K562 (cell line): Measurements from ENCODE around the gene MROH8. TPM values are rescaled to one million over a fixed set of nuclear protein-coding genes. Genes with fewer than 3 reads are reported as not detected.

Source experiments
- ATF3 ChIP-seq, 2 experiments: fragments of 450-650 bp in 1 of 2; sonication (generic) in 1 of 2; formaldehyde crosslinking in 1 of 2; IDR thresholded peaks in 1 of 2; conservative IDR thresholded peaks in 1 of 2; 2 replicates each; pipeline versions ENCODE4 v1.6.1 to v1.8.1; 2016 to 2023; ENCODE audit warnings: mild to moderate bottlenecking in 2 of 2, moderate library complexity in 2 of 2, inconsistent platforms in 1 of 2, missing genetic modification reagents in 1 of 2
- EP300 ChIP-seq: IDR thresholded peaks from 2 replicates; pipeline ENCODE4 v1.6.1; 2012; ENCODE audit warnings: low read length, improper control_type of control experiment
- ERF ChIP-seq: fragments of 450-650 bp; formaldehyde crosslinking; IDR thresholded peaks from 2 replicates; pipeline ENCODE4 v1.4.0; 2020; ENCODE audit warnings: mild to moderate bottlenecking, mixed read lengths
- EWSR1 ChIP-seq: fragments of 450-650 bp; IDR thresholded peaks from 2 replicates; pipeline ENCODE4 v1.6.1; 2018; ENCODE audit warnings: borderline replicate concordance, mild to moderate bottlenecking, low read depth, moderate library complexity; ENCODE audit not compliant: partially characterized antibody
- FOSL1 ChIP-seq: fragments of 200-800 bp; sonication (Bioruptor generic); conservative IDR thresholded peaks from 2 replicates; pipeline ENCODE4 v1.6.1; 2016; ENCODE audit warnings: missing genetic modification characterization, missing compliant biosample characterization
- HDGF ChIP-seq: fragments of 450-650 bp; IDR thresholded peaks from 2 replicates; pipeline ENCODE4 v1.6.1; 2016
- HMGN3 ChIP-seq: IDR thresholded peaks from 2 replicates; pipeline ENCODE4 v1.6.1; 2011; ENCODE audit warnings: borderline replicate concordance, low read depth, mild to moderate bottlenecking, mixed read lengths, low read length; ENCODE audit not compliant: insufficient read length; ENCODE audit errors: extremely low read depth
- HNRNPH1 ChIP-seq: fragments of 200-400 bp; formaldehyde crosslinking; optimal IDR thresholded peaks from 2 replicates; pipeline ENCODE3; 2017; ENCODE audit warnings: low read depth, mild to moderate bottlenecking, low read length, moderate library complexity
- MAFG ChIP-seq: fragments of 450-650 bp; conservative IDR thresholded peaks from 2 replicates; pipeline ENCODE4 v1.6.1; 2016; ENCODE audit warnings: missing genetic modification characterization, missing compliant biosample characterization
- PHF21A ChIP-seq: fragments of 450-650 bp; IDR thresholded peaks from 2 replicates; pipeline ENCODE4 v1.6.1; 2017; ENCODE audit warnings: low read depth, borderline replicate concordance
- RHOXF2B ChIP-seq: fragments of 250-450 bp; sonication (Bioruptor Pico); conservative IDR thresholded peaks from 2 replicates; pipeline ENCODE4 v1.5.1; 2021
- STAT5B ChIP-seq: fragments of 250-450 bp; sonication (Bioruptor Pico); IDR thresholded peaks from 2 replicates; pipeline ENCODE4 v1.8.0; 2021; ENCODE audit warnings: mild to moderate bottlenecking, inconsistent platforms
- WHSC1 ChIP-seq: IDR thresholded peaks from one replicate; pipeline ENCODE4 v1.6.1; 2012; ENCODE audit warnings: low read length, control low read depth, inconsistent platforms
- ZBTB7A ChIP-seq: IDR thresholded peaks from 2 replicates; pipeline ENCODE4 v1.6.1; 2011; ENCODE audit warnings: low read depth, mild to moderate bottlenecking, low read length, moderate library complexity, borderline replicate concordance; ENCODE audit not compliant: control insufficient read depth
- ZNF551 ChIP-seq: fragments of 250-450 bp; sonication (Bioruptor Pico); IDR thresholded peaks from 2 replicates; pipeline ENCODE4 v1.5.0; 2021; ENCODE audit warnings: mild to moderate bottlenecking, moderate library complexity
- ZNF583 ChIP-seq: fragments of 250-450 bp; sonication (Bioruptor Pico); IDR thresholded peaks from 2 replicates; pipeline ENCODE4 v1.4.0; 2020
- ZNF699 ChIP-seq: fragments of 250-450 bp; sonication (Bioruptor Pico); IDR thresholded peaks from 2 replicates; pipeline ENCODE4 v1.8.0; 2021; ENCODE audit warnings: mild to moderate bottlenecking, moderate library complexity; ENCODE audit not compliant: insufficient replicate concordance
- polyA plus RNA-seq, 8 experiments: library from polyadenylated mRNA; depleted of rRNA in 4 of 8; stranded (reverse) in 5 of 8; unstranded in 3 of 8; fragments of >200 nt; fragmentation: Nextera tagmentation in 2 of 8; fragmentation: Illumina TruSeq in 1 of 8; extraction: Ambion mirVana in 2 of 8; extraction: Trizol in 1 of 8; gene quantifications; 2 replicates each; pipeline versions ENCODE4 v1.2.1 to v1.2.3, GENCODE V29; 2011 to 2014; ENCODE audit warnings: inconsistent platforms in 1 of 8, missing spikeins in 1 of 8
- total RNA-seq, 7 experiments: library from RNA; depleted of rRNA in 6 of 7; stranded (reverse); fragments of >200 nt in 6 of 7; fragmentation: Illumina TruSeq in 2 of 7; extraction: Trizol in 2 of 7; gene quantifications; 2 replicates each; pipeline versions ENCODE4 v1.2.1 to v1.2.3, GENCODE V29; 2011 to 2021; ENCODE audit warnings: low replicate concordance in 1 of 7
- TF ChIP-seq, protein P1 (sequence below): fragments of 250-450 bp; sonication (Bioruptor Pico); IDR thresholded peaks from 2 replicates; pipeline ENCODE4 v1.8.0; 2021; ENCODE audit warnings: moderate library complexity, mild to moderate bottlenecking, inconsistent platforms
- TF ChIP-seq, protein P2 (sequence below), 3 experiments: IDR thresholded peaks in 2 of 3; conservative IDR thresholded peaks in 1 of 3; 2 replicates each; pipeline ENCODE4 v1.5.1; 2011 to 2012; ENCODE audit warnings: low read length in 3 of 3, mild to moderate bottlenecking in 3 of 3, control low read depth in 2 of 3, improper control_type of control experiment in 1 of 3, inconsistent platforms in 1 of 3, low read depth in 1 of 3, mixed read lengths in 1 of 3, moderate library complexity in 1 of 3; ENCODE audit not compliant: insufficient read depth in 2 of 3
- TF ChIP-seq, protein P3 (sequence below): fragments of 250-450 bp; sonication (Bioruptor Pico); IDR thresholded peaks from 2 replicates; pipeline ENCODE4 v1.9.0; 2021; ENCODE audit warnings: mild to moderate bottlenecking, inconsistent platforms
- TF ChIP-seq, protein P4 (sequence below): fragments of 450-650 bp; IDR thresholded peaks from 2 replicates; pipeline ENCODE4 v1.6.1; 2017; ENCODE audit warnings: mild to moderate bottlenecking, moderate library complexity

Gene MROH8
- total and polyA plus RNA-seq, 9 of the 15 experiments (the other 6 are each of a cell fraction or from before 2014, with no cell fraction given): 0.21 to 1.5 (median 0.78) TPM

GRCh38 chr20:37095599-37096414 is 83.5 kb downstream of the MROH8 start, which contains the start of gene RBL1 (continued):
- TF ChIP-seq ZNF699 (no peak), ZBTB7A (peak; percentile 90), HMGN3 (peak; percentile 39), HDGF (no peak), ZNF551 (CRISPR knock-in tag) (no peak), PHF21A (peak; percentile 68; the same call in 1 of the 2 replicates), FOSL1 (tag) (peak; percentile 70), ZNF583 (CRISPR knock-in tag) (0 out of 2 replicates have a peak, but pooled peaks have one; percentile 77), WHSC1 (no peak), STAT5B (CRISPR knock-in tag) (no peak), RHOXF2B (no peak), HNRNPH1 (no peak), MAFG (tag) (peak; percentile 49), EWSR1 (no peak), ATF3 (IDR thresholded peaks at IDR 0.05) (peak; percentile 90), ATF3 (CRISPR knock-in tag; conservative IDR thresholded peaks at IDR 0.05) (no peak), EP300 (no peak; the same call in 1 of the 2 replicates), ERF (CRISPR knock-in tag) (no peak)
- TF ChIP-seq, protein P1, sequence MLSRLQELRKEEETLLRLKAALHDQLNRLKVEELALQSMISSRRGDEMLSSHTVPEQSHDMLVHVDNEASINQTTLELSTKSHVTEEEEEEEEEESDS: no peak
- TF ChIP-seq, protein P2, sequence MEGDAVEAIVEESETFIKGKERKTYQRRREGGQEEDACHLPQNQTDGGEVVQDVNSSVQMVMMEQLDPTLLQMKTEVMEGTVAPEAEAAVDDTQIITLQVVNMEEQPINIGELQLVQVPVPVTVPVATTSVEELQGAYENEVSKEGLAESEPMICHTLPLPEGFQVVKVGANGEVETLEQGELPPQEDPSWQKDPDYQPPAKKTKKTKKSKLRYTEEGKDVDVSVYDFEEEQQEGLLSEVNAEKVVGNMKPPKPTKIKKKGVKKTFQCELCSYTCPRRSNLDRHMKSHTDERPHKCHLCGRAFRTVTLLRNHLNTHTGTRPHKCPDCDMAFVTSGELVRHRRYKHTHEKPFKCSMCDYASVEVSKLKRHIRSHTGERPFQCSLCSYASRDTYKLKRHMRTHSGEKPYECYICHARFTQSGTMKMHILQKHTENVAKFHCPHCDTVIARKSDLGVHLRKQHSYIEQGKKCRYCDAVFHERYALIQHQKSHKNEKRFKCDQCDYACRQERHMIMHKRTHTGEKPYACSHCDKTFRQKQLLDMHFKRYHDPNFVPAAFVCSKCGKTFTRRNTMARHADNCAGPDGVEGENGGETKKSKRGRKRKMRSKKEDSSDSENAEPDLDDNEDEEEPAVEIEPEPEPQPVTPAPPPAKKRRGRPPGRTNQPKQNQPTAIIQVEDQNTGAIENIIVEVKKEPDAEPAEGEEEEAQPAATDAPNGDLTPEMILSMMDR (IDR thresholded peaks at IDR 0.05 in 2 of 3, conservative IDR thresholded peaks at IDR 0.05 in 1 of 3; ENCODE audit: insufficient read depth in 2 of 3, low read depth in 1 of 3, low read length in 3 of 3): peak; percentile 18 to 44 (median 33); a peak in 3 of 6 replicates
- TF ChIP-seq, protein P3, sequence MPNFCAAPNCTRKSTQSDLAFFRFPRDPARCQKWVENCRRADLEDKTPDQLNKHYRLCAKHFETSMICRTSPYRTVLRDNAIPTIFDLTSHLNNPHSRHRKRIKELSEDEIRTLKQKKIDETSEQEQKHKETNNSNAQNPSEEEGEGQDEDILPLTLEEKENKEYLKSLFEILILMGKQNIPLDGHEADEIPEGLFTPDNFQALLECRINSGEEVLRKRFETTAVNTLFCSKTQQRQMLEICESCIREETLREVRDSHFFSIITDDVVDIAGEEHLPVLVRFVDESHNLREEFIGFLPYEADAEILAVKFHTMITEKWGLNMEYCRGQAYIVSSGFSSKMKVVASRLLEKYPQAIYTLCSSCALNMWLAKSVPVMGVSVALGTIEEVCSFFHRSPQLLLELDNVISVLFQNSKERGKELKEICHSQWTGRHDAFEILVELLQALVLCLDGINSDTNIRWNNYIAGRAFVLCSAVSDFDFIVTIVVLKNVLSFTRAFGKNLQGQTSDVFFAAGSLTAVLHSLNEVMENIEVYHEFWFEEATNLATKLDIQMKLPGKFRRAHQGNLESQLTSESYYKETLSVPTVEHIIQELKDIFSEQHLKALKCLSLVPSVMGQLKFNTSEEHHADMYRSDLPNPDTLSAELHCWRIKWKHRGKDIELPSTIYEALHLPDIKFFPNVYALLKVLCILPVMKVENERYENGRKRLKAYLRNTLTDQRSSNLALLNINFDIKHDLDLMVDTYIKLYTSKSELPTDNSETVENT (CRISPR knock-in tag): peak; percentile 88
- TF ChIP-seq, protein P4, sequence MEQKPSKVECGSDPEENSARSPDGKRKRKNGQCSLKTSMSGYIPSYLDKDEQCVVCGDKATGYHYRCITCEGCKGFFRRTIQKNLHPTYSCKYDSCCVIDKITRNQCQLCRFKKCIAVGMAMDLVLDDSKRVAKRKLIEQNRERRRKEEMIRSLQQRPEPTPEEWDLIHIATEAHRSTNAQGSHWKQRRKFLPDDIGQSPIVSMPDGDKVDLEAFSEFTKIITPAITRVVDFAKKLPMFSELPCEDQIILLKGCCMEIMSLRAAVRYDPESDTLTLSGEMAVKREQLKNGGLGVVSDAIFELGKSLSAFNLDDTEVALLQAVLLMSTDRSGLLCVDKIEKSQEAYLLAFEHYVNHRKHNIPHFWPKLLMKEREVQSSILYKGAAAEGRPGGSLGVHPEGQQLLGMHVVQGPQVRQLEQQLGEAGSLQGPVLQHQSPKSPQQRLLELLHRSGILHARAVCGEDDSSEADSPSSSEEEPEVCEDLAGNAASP: no peak
